SHP77 (cell line): ENCODE data around the gene FKBP1A.

ENCODE experiments used
- DNase-seq, 2 experiments: peaks; one replicate each; lab custom pipeline; 2025; lab: John Stamatoyannopoulos, UW

FKBP1A gene

GRCh38 chr20:1331801-1332453, 60.9 kb downstream of the FKBP1A start:
- DNase-seq: no peak

DNA sequence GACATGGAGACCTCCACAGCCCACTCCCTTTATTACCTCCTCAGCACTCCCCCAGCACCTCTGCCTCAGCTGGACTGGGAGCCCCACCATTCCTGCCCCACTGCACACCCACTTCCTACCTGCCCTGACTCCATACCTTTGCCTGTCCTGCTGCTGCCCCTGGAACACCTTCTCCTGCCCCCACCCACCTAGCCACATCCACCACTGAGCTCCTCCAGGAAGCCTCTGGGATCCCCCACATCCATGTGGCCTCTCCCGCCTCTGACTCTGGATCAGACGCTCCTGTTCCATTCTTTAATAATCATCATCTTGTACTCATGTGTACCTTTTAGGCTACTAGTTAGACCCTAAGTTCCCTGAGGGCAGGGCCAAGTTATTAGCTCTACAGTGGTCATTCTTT, 61.8 kb downstream of the FKBP1A start:
- DNase-seq: no peak

- no peak for DNase-seq
Observed at GRCh38 chr20:1330075-1330830, 62.6 kb downstream of the FKBP1A start.

GRCh38 chr20:1328680-1329330, 64.0 kb downstream of the FKBP1A start, which contains the start of gene SDCBP2:
Gene SDCBP2 (minus strand): TSS chr20:1329139. CDS start chr20:1320416, 8,723 bp downstream.
- DNase-seq: no peak

DNA sequence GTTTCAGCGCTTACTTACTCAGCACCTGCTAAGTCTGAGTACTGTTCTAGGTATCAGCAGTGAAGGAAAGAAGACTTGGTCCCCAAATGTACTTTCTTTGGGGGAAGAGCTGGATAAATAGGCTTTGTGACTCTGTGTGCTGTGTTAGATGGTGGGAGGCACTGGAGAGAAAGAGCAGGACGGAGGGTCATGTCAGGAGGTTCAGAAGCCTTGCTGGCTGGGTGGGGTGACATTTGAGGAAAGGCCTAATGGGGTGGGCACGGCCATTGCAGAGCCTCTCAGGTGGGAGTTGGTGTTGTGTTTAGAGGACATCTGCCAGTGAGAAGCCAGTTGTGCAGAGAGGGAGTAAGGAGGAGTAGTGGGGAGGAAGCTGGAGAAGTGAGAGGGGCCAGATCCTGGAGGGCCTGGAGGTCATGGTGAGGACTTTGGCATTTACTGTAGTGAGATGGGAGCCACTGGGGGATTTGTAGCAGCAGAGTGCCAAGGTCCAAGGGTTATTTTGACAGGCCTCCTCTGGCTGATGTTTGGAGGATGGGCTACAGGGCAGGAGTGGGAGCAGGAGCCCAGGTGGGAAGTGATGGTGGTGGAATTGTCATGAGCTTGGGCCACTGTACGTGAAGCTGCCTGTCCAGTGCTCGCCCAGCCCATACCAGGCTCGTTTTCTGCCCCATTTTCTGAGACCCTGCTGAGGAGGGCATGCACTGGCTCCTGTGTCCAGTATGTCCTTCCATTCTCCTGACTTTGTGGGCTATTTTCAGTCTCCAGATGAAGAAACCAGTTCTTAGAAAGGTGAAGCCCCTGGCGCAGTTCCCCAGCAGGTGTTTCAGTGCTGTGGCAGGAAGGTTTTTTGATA, 64.8 kb downstream of the FKBP1A start:
- no peak for DNase-seq

- DNase-seq: no peak
Observed at GRCh38 chr20:1327241-1327653, 65.6 kb downstream of the FKBP1A start.

- no peak for DNase-seq
Observed at GRCh38 chr20:1326031-1326930, 66.6 kb downstream of the FKBP1A start.

- peak; percentile 98 for DNase-seq
Observed at GRCh38 chr20:1325173-1326030, 67.5 kb downstream of the FKBP1A start.

- DNase-seq: no peak
Observed at GRCh38 chr20:1324598-1325172, 68.2 kb downstream of the FKBP1A start.

DNA sequence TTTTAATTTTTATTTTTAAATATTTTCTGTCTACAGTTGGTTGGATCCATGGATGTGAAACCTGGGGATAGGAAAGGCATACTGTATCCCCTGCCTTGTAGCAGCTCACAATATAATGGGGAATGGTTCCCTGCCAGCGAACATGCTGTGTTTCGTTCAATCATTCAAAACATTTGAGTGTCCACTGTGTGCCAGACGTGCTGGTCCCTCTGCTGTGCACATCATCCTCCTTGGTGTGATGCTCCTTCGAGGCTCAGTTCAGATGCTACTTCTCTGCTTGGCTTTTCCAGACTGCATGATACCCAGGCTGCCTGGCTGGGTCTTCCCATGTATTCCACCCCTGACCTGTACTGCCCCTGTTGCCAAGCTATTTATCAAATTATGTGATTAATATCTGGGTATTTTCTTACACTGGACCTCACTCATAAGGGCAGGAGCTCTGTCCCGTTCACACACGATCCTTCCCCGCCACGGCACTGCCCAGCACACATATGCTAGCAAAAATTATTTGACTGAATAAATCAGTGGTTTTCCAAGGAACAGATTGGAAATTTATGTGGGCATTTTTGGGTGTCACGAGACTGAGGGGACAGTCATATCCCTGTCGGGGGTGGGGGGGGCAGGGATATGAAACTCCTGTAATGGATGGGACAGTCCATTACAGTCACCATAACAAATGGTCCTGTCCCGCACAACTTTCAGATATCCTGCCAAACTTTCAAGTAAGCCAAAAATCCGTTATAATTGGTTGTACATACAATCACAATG, 68.8 kb downstream of the FKBP1A start:
- DNase-seq: no peak

DNA sequence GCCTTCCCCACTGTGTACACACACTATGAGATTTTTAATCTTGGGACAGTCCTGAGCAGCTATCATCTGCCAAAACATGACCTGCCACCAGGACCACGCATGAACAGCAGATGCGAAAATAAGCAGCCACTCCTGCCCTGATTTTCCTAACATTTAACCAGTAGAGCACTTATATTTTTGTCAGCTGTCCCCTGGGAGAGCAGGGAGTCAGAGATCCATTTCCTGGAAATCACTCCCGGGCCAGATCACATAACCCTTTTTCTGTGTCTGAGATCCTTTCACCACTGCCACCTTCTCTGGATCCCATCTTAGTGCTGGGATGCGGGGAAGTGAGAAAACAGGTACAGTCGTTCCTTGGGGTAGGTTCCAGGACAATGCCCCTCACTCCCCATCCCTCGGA, 69.6 kb downstream of the FKBP1A start:
- DNase-seq: no peak

- peak; percentile 29 to 58 for DNase-seq
Observed at GRCh38 chr20:1322511-1323245, 70.2 kb downstream of the FKBP1A start.

GRCh38 chr20:1321654-1321939, 71.3 kb downstream of the FKBP1A start:
- DNase-seq: no peak

- peak; percentile 17 to 21 for DNase-seq
Observed at GRCh38 chr20:1320902-1321653, 71.8 kb downstream of the FKBP1A start.

DNA sequence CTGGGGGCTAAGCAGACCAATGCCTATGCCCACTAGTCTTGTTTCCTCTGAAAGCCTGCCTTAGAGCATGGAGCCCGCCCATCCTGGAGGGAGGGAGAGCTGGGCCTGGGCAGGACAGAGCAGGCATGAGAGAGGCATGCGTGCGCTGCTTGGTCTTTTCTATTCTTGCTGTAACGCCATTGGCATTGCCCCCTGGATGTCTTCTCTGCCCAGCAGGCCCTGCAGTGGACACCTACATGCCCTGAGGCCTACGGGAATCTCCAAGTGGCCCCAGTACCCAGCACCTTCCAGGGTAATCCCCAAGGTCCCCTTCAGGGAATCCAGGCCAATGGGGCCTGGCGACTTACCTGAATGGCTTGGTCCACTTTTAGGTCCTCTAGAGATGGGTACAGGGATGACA, 72.8 kb downstream of the FKBP1A start:
- no peak for DNase-seq

- DNase-seq: no peak
Observed at GRCh38 chr20:1319462-1319861, 73.4 kb downstream of the FKBP1A start.

- DNase-seq: no peak
Observed at GRCh38 chr20:1319051-1319450, 73.8 kb downstream of the FKBP1A start.
